Activated T-helper 1 cell treated with anti-CD3 and anti-CD28 coated beads, Interleukin-12 subunit alpha, Interleukin-12 subunit beta, Interleukin-2, Interleukin-4 antibody, amounts not matched to agents 30 ng/mL and 10 ng/mL and 1 ng/mL, durations not matched to agents 14 hours and 24 hours and 36 hours (primary cell): ENCODE measurements around the gene IGFBP5. TPM values are rescaled to one million over a fixed set of nuclear protein-coding genes. Genes with fewer than 3 reads are reported as not detected.

Experiments
- DNase-seq: peaks from one replicate; pipeline ENCODE4 v3.0.0; 2021; ENCODE audit warnings: low spot score
- H3K27ac Mint-ChIP-seq: one replicate; pipeline ENCODE4 v1.8.0; 2021; ENCODE audit warnings: mild to moderate bottlenecking, mixed read lengths
- H3K27me3 Mint-ChIP-seq: one replicate; pipeline ENCODE4 v1.8.0; 2022; ENCODE audit warnings: mild to moderate bottlenecking, moderate library complexity, mixed read lengths; ENCODE audit not compliant: insufficient read depth
- H3K36me3 Mint-ChIP-seq: one replicate; pipeline ENCODE4 v1.8.0; 2021; ENCODE audit warnings: low read depth, mixed read lengths
- H3K4me1 Mint-ChIP-seq: one replicate; pipeline ENCODE4 v1.8.0; 2021; ENCODE audit warnings: low read depth, mixed read lengths
- H3K4me3 Mint-ChIP-seq: one replicate; pipeline ENCODE4 v1.8.0; 2021; ENCODE audit warnings: mild to moderate bottlenecking, moderate library complexity, mixed read lengths
- H3K9me3 Mint-ChIP-seq: one replicate; pipeline ENCODE4 v1.8.0; 2021; ENCODE audit warnings: mixed read lengths
- intact Hi-C: fragments of 100-400 bp; cut with micrococcal nuclease; formaldehyde crosslinking; loops from one replicate; pipeline ENCODE4 v1.15.1; 2024
- total RNA-seq: library from RNA; stranded (reverse); gene quantifications from 2 replicates; pipeline ENCODE4 v1.2.3, GENCODE V29; 2022

IGFBP5 gene
- total RNA-seq, 1 donor from 2014 or later: not detected

GRCh38 chr2:216636551-216637450 is 58.5 kb downstream of the IGFBP5 start:
- intact Hi-C loops: no loop called here
- no peak for DNase-seq
- Mint-ChIP-seq H3K4me3 (no peak overlapping the region), H3K36me3 (peaks cover 7% of the 10 kb centered on the region), H3K9me3 (no peaks in the 10 kb centered on the region), H3K27me3 (peaks cover 44% of the 10 kb centered on the region), H3K4me1 (peaks cover 23% of the 10 kb centered on the region), H3K27ac (no peak overlapping the region)

GRCh38 chr2:216635701-216636550 is 59.4 kb downstream of the IGFBP5 start:
- peaks cover 23% of the 10 kb centered on the region for H3K4me1 Mint-ChIP-seq
- H3K36me3 Mint-ChIP-seq: peaks cover 7% of the 10 kb centered on the region
- H3K27ac Mint-ChIP-seq: no peak overlapping the region
- H3K27me3 Mint-ChIP-seq: peaks cover 51% of the 10 kb centered on the region
- no peaks in the 10 kb centered on the region for H3K9me3 Mint-ChIP-seq
- no peak for DNase-seq
- peak overlapping the region; percentile 80 for H3K4me3 Mint-ChIP-seq
- intact Hi-C loops: no loop called here

GRCh38 chr2:216635171-216635570 is 60.2 kb downstream of the IGFBP5 start:
- Mint-ChIP-seq H3K9me3 (no peaks in the 10 kb centered on the region), H3K4me3 (peak overlapping the region; percentile 80), H3K27me3 (peaks cover 53% of the 10 kb centered on the region), H3K27ac (peak overlapping the region; percentile 75), H3K4me1 (peaks cover 23% of the 10 kb centered on the region), H3K36me3 (peaks cover 7% of the 10 kb centered on the region)
- intact Hi-C loops: no loop called here
- no peak for DNase-seq

- Mint-ChIP-seq H3K9me3 (no peaks in the 10 kb centered on the region), H3K4me1 (peaks cover 23% of the 10 kb centered on the region), H3K27ac (no peak overlapping the region), H3K27me3 (peaks cover 58% of the 10 kb centered on the region), H3K36me3 (peaks cover 7% of the 10 kb centered on the region), H3K4me3 (peak overlapping the region; percentile 84)
- intact Hi-C loops: no loop called here
- no peak for DNase-seq
Measured at GRCh38 chr2:216634370-216635148, 60.8 kb downstream of the IGFBP5 start.

GRCh38 chr2:216633616-216634369 is 61.6 kb downstream of the IGFBP5 start:
- Mint-ChIP-seq H3K4me3 (peak overlapping the region; percentile 84), H3K4me1 (peaks cover 23% of the 10 kb centered on the region), H3K27ac (peak overlapping the region; percentile 44), H3K9me3 (no peaks in the 10 kb centered on the region), H3K27me3 (peaks cover 60% of the 10 kb centered on the region), H3K36me3 (peaks cover 7% of the 10 kb centered on the region)
- intact Hi-C loops: loop anchor here (1.0 kb wide), 1 partner anchor 27 kb away; no protein-coding TSS in a partner anchor
- DNase-seq: no peak

GRCh38 chr2:216632952-216633615 is 62.3 kb downstream of the IGFBP5 start, which contains the start of gene IGFBP2:
Gene IGFBP2, plus strand, starts transcription at chr2:216633420. Its CDS starts 104 bp downstream, at chr2:216633524.
- Mint-ChIP-seq H3K27me3 (peaks cover 68% of the 10 kb centered on the region), H3K36me3 (peaks cover 7% of the 10 kb centered on the region), H3K9me3 (no peaks in the 10 kb centered on the region), H3K27ac (peak within 1 kb of the TSS; percentile 68), H3K4me1 (peaks cover 23% of the 10 kb centered on the region), H3K4me3 (peak within 1 kb of the TSS; percentile 84)
- DNase-seq: peak; percentile 16
- intact Hi-C loops: loop anchor here (1.0 kb wide), 1 partner anchor 27 kb away; no protein-coding TSS in a partner anchor

GRCh38 chr2:216632346-216632951 is 62.9 kb downstream of the IGFBP5 start:
- Mint-ChIP-seq H3K36me3 (peaks cover 7% of the 10 kb centered on the region), H3K4me3 (peak overlapping the region; percentile 83), H3K9me3 (no peaks in the 10 kb centered on the region), H3K27me3 (peaks cover 67% of the 10 kb centered on the region), H3K27ac (no peak overlapping the region), H3K4me1 (peaks cover 23% of the 10 kb centered on the region)
- DNase-seq: no peak
- intact Hi-C loops: no loop called here

- intact Hi-C loops: no loop called here
- peaks cover 7% of the 10 kb centered on the region for H3K4me1 Mint-ChIP-seq
- H3K27ac Mint-ChIP-seq: no peak overlapping the region
- DNase-seq: no peak
- peaks cover 49% of the 10 kb centered on the region for H3K27me3 Mint-ChIP-seq
- H3K9me3 Mint-ChIP-seq: no peaks in the 10 kb centered on the region
- H3K4me3 Mint-ChIP-seq: no peak overlapping the region
- peaks cover 2% of the 10 kb centered on the region for H3K36me3 Mint-ChIP-seq
Measured at GRCh38 chr2:216629784-216630183, 65.6 kb downstream of the IGFBP5 start.

- Mint-ChIP-seq H3K36me3 (no peaks in the 10 kb centered on the region), H3K27ac (no peak overlapping the region), H3K9me3 (no peaks in the 10 kb centered on the region), H3K4me1 (no peaks in the 10 kb centered on the region), H3K27me3 (peaks cover 27% of the 10 kb centered on the region), H3K4me3 (no peak overlapping the region)
- DNase-seq: no peak
- intact Hi-C loops: no loop called here
Measured at GRCh38 chr2:216626875-216627245, 68.5 kb downstream of the IGFBP5 start.

GRCh38 chr2:216626168-216626874 is 69.0 kb downstream of the IGFBP5 start:
- H3K27ac Mint-ChIP-seq: no peak overlapping the region
- H3K9me3 Mint-ChIP-seq: no peaks in the 10 kb centered on the region
- no peak for DNase-seq
- peaks cover 22% of the 10 kb centered on the region for H3K27me3 Mint-ChIP-seq
- intact Hi-C loops: no loop called here
- H3K4me3 Mint-ChIP-seq: no peak overlapping the region
- H3K4me1 Mint-ChIP-seq: no peaks in the 10 kb centered on the region
- no peaks in the 10 kb centered on the region for H3K36me3 Mint-ChIP-seq

- no peaks in the 10 kb centered on the region for H3K9me3 Mint-ChIP-seq
- peaks cover 7% of the 10 kb centered on the region for H3K4me1 Mint-ChIP-seq
- peaks cover 11% of the 10 kb centered on the region for H3K27me3 Mint-ChIP-seq
- intact Hi-C loops: no loop called here
- H3K36me3 Mint-ChIP-seq: no peaks in the 10 kb centered on the region
- no peak overlapping the region for H3K4me3 Mint-ChIP-seq
- DNase-seq: no peak
- no peak overlapping the region for H3K27ac Mint-ChIP-seq
Measured at GRCh38 chr2:216624251-216624650, 71.1 kb downstream of the IGFBP5 start.
